HUES48 (cell line): Measurements from ENCODE around the gene DNAJB4.
"Not testable (repeated sequence)": the region's sequence is repeated elsewhere in the genome, so short reads cannot be mapped to it uniquely, and the experiment has no call there.

ENCODE experiments used
- H3K27ac ChIP-seq: one replicate; pipeline ENCODE4 v1.7.0; 2013; ENCODE audit warnings: low read depth, low read length, inconsistent platforms
- H3K27me3 ChIP-seq: 2 replicates; pipeline ENCODE4 v1.6.1; 2013; ENCODE audit warnings: mild to moderate bottlenecking, low read length; ENCODE audit not compliant: control insufficient read depth, insufficient read depth
- H3K36me3 ChIP-seq: 2 replicates; pipeline ENCODE4 v1.6.1; 2013; ENCODE audit warnings: low read length; ENCODE audit not compliant: control insufficient read depth, insufficient read depth
- H3K4me1 ChIP-seq: 2 replicates; pipeline ENCODE4 v1.6.1; 2013; ENCODE audit warnings: mild to moderate bottlenecking, low read length; ENCODE audit not compliant: control insufficient read depth, insufficient read depth
- H3K4me3 ChIP-seq: 2 replicates; pipeline ENCODE4 v1.5.1; 2013; ENCODE audit warnings: mild to moderate bottlenecking, low read depth, low read length
- H3K9ac ChIP-seq: 2 replicates; pipeline ENCODE4 v1.6.1; 2013; ENCODE audit warnings: mild to moderate bottlenecking, low read depth, low read length, moderate library complexity
- H3K9me3 ChIP-seq: 2 replicates; pipeline ENCODE4 v1.6.1; 2013; ENCODE audit warnings: low read length; ENCODE audit not compliant: control insufficient read depth, insufficient read depth

Gene DNAJB4

GRCh38 chr1:78064886-78065285 is 60.1 kb downstream of the DNAJB4 start:
- not testable (repeated sequence) for H3K36me3 ChIP-seq, H3K4me3 ChIP-seq, H3K4me1 ChIP-seq

More at GRCh38 chr1:78064886-78065285, 60.1 kb downstream of the DNAJB4 start:
- H3K9ac ChIP-seq, H3K27ac ChIP-seq, H3K27me3 ChIP-seq, H3K9me3 ChIP-seq: not testable (repeated sequence)
